GM21529 (cell line): ENCODE data around the gene PAAF1.

ENCODE experiments used
- ATAC-seq: cut with Tn5 transposase; IDR thresholded peaks from one replicate; pipeline ENCODE4 v1.9.1; 2021; ENCODE audit not compliant: unreplicated experiment

The PAAF1 gene

GRCh38 chr11:73971175-73971719 lies 94.4 kb downstream of the PAAF1 start:
- ATAC-seq: no peak

- ATAC-seq: no peak
Measured at GRCh38 chr11:73972187-73972586, 95.4 kb downstream of the PAAF1 start.

GRCh38 chr11:73972620-73973449 lies 96.0 kb downstream of the PAAF1 start:
- no peak for ATAC-seq

GRCh38 chr11:73974604-73975478 lies 98.0 kb downstream of the PAAF1 start:
- no peak for ATAC-seq

GRCh38 chr11:73975479-73975757 lies 98.6 kb downstream of the PAAF1 start:
- no peak for ATAC-seq

GRCh38 chr11:73976451-73977151 lies 99.8 kb downstream of the PAAF1 start:
- no peak for ATAC-seq

- no peak for ATAC-seq
Measured at GRCh38 chr11:73977856-73978519, 101.2 kb downstream of the PAAF1 start.

- no peak for ATAC-seq
Measured at GRCh38 chr11:73978576-73979086, 101.8 kb downstream of the PAAF1 start.

GRCh38 chr11:73980001-73980961 lies 103.5 kb downstream of the PAAF1 start:
- ATAC-seq: peak; percentile 48
